Stimulated activated CD4-positive, alpha-beta T cell treated with anti-CD3 and anti-CD28 coated beads, Interleukin-2, amount 100 ng/mL, for 24 hours (primary cell): Measurements from ENCODE around the gene SMOC2.
"Not testable (repeated sequence)": the region's sequence is repeated elsewhere in the genome, so short reads cannot be mapped to it uniquely, and the experiment has no call there.

Source experiments
- DNase-seq, 2 donors: peaks; one replicate each; pipeline ENCODE4 v3.0.0-alpha.2; 2020

The SMOC2 gene

DNA sequence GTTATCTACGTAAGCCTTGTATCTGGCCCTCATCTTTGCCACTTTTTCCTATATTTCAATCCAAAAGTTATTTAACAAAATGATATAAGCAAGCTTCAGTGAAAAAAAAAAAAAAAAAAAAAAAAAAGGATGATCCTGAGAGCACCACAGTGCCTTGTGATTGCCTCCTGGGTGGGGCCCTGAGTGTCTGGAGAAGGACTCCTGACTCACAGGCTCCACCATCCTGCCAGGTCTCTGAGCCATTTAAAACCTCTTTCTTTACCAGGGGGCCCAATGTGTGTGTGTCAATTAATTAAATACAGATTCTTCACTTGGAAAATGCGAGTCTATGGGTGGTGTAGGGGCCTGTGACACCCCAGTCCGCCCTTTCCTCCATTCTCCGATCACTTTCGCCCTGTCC lies 105.2 kb downstream of the SMOC2 start:
- no peak for DNase-seq

DNA sequence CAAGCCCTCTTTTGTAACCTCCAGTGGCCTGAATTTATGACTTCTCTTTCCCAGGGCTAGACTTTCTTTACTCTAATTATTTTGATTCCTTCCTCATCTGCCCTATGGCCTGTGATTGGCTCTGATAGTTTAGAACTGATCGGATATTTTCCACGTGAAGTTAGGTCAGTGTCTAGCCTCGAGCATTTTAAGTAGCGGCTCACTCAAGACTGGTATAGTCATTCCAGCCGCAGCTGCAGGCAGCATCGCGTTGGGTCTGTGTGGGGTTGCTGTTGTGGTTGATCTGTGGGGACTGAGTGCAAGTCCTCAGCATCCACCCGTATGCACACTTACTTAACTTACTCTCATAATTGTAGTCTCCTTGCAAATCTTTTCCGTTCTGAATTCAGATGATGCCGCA lies 105.7 kb downstream of the SMOC2 start:
- no peak for DNase-seq

DNA sequence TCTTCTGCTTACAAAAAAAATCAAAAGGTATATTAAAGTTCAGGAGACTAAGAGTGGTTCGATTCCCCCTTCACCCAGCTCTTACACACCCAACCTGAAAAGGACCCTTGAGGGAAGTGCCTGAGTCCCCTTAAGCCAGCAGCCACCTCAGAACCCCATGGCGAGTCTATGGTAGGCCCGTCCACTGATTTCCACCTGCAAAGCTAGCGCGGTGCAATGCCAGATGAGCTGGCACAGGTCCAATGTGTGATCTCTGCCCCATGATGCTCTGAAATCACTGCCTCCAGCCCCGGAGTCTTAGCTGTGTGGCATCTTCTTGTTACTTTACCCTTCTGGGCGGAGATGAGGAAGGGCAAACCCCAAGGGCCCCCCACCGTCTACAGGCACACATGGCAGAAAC lies 109.3 kb downstream of the SMOC2 start:
- DNase-seq = no peak

DNA sequence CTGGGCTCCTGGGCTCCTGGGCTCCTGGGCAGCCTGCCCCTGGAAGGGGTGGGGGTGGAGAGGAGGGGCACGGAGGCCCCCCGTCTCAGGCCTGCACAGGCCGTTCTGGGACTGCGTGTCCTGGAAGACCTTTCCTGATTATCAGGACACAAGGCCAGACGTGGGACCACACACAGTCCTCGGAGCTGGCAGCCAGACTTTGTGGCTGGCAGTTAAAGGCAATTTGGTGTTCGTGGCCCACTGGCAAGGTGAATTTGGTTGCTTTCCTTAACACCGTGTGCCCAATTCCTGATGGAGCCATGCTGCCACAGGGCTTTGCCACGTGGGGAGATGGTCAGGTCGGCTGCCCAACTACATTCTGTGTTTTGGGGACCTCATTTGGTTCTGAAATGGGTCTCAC lies 113.5 kb downstream of the SMOC2 start:
- DNase-seq = no peak

DNA sequence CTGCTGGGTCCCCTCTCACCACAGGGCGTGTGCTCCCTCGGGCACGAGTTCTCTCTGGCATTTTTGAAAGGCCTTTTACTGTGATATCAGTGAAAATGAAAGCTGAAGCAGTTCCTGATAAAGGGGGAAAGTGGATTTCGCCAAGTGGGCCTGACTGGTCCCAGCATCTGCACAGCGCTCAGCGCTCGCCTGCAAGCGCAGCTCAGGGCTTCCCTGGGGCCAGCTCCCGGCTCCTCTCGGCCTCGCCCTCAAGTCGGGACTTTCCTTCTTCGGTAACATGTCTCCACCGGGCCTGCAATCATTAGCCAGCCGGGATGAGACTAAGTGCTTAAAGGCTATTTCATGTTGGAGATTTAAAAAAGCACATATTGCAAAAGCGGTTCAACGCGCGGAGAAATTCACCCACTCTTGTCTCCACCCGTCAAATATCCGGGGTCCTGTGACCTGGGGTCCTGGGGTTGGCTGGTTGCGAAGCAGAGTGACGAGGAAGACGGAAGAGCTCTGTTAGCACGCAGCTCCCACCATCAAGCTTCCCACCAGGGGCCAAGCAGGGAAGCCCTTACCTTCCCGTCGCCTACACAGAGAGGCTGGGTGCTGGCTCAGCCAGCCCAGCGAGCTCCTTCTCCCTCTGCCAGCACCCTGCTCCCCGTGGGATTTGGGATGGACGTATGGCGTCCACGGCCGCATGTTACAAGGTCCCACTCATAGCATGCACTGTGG lies 114.1 kb downstream of the SMOC2 start:
- DNase-seq = no peak

DNA sequence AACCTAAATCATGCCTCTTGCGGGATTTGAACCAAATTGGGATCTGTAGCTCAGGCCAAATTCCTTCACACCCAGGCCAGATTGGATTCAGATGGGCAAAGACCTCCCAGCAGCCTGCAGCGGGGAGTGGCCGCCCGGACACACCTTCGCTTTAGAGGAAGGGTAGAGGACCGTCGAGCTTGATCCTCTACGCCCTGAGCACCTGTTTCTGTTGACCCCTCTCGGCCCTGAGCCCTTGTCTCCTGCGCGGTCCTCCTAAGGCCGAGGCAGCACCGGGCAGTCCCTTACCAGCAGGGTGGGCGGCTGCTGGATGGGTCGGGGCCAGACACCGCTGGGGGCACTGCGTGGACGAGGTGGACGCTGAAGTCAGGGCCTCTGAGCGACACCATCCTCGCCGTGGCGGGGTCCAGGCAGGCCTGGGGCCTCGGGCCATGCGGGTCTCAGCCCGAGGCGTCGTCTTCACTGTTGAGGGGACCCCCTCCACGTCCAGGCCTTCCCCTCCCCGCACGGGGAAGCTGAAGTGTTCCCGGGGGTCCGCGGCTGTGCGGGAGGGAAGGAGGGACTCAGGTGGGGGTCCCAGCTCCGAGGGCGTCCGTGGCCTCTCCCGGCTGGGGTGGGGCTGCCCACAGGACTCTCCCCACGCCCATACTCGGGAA lies 114.8 kb downstream of the SMOC2 start:
- no peak for DNase-seq

DNA sequence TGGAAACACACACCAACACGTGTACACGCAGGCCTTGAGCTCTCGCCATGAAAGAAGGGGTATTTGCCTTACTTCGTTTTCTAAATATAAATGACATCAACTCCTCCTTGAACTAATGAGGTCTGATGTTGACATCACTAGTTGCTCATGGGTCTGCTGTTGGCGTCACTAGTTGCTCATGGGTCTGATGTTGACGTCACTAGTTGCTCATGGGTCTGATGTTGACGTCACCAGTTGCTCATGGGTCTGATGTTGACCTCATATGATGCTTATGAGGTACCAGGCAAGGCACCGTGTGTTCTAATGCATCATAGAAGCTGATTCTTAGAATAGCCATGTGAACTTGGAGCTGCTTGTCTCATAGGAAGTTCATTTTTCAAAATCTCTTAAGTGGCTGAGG lies 116.5 kb downstream of the SMOC2 start:
- no peak for DNase-seq

DNA sequence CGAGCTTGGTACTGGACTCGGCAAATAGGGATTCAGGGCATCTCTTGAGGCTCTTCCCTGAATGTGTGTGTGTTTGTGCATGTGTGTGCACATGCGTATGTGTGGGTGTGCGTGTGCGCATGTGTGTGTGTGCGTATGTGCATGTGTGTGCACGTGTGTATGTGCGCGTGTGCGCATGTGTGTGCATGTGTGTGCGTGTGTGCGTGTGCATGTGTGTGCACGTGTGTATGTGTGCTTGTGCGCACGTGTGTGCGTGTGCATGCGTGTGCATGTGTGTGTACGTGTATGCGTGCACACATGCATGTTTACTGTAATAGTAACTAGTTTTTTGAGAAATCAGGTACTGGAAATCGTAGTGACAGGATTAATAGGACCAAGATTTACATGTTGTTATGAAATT lies 117.7 kb downstream of the SMOC2 start:
- DNase-seq = no peak

- DNase-seq = no peak
Observed at GRCh38 chr6:168559574-168560098, 118.7 kb downstream of the SMOC2 start.

- no peak for DNase-seq
Observed at GRCh38 chr6:168560126-168560525, 119.1 kb downstream of the SMOC2 start.

- no peak for DNase-seq
Observed at GRCh38 chr6:168562576-168563151, 121.7 kb downstream of the SMOC2 start.

DNA sequence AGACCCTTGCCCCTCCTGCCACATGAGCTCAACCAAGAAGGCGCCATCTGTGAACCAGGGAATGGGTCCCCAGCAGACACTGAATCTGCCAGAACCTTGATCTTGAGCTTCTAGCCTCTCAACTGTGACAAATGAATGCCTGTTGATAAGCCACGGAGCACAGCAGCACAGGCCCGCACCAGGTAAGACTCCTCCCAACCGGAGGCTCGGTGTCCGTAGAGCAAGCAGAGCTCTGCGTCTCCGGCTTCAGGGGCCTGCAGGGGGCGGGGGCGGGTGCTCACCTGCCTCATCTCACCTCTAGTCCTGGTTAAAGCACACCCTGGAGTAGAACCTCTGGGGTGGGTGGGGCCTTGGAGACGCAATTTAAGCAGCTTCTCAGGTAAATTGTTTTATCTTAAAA lies 122.7 kb downstream of the SMOC2 start:
- no peak for DNase-seq

DNA sequence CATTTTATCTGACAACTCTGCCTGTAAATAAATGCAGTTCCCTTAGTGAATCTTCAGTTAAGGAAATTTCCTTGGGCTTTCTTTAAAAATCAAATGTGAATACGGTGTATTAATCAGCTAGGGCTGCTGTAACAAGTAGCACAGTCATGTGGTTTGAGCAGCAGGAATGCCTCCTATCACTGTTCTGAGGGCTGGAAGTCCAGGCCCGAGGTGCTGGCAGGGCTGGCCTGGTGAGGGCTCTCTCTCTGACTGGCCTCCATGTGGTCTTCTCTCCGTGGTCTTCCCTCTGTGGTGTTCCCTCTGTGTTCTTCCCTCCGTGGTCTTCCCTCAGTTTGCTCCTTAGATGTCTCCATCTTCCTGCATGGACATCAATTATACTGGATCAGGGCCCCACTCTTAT lies 124.1 kb downstream of the SMOC2 start:
- no peak for DNase-seq

DNA sequence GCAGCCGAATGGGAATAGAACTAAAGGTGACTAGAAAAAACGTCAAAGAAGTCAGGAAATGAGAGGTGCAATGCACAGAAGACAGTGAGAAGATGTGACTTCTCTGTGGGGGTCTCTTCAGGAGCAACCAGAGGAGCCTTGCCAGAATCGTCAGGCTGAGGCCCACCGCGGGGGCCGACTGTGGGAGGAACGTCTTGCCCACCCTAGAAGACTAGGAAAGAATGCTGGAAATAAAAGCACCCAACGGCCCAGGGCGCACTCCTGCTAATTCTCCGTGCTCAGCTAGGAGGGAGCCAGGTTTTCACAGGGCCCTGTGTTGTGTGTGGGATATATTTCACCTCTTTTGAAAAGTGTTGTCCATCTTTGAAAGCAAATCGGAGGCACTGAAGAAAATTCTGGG lies 129.2 kb downstream of the SMOC2 start:
- DNase-seq = no peak

DNA sequence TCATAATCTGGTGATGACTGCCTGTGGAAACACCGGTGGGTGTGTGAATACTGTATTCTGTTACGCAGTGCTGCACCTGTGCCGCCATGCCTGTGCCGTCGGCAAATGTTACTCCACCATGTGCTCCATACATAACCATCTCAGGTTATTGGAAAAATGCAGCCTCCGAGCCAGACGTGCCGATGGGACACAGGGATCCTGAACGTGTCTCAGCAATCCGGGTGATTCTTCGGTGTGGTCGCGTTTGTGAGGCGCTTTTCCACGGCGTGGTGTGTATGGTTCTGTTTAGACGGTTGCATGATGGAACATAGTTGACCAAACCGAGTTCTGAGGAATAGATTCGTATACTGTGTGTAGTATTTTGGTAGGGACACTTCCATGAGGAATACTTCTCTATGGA lies 130.3 kb downstream of the SMOC2 start:
- DNase-seq = no peak

DNA sequence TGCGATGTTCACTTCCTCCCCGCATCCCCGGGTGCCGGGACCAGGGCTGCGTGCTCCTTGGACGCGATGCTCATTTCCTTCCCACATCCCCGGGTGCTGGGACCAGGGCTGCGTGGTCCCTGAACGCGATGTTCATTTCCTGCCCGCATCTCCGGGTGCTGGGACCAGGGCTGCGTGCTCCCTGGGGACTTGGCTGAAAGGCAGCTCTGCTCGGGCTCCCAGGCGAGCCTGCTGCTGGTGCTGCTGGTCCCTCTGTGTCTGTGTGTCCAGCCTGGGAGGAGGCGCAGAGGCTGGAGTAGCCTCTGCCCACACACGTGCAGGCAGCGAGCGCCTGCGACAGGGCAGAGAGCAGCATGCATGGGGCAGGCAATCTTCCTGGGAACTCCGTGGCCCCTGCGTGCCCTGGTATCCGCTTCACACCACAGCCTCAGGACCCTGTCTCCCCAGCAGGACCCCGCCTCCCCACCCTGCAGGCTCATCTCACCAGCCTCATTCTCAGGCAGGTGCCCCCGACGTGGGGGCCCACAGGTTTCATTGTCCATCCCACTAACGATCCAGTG lies 132.4 kb downstream of the SMOC2 start:
- not testable (repeated sequence) for DNase-seq

GRCh38 chr6:168574075-168574698 lies 133.2 kb downstream of the SMOC2 start:
- no peak for DNase-seq

GRCh38 chr6:168574699-168575195 lies 133.8 kb downstream of the SMOC2 start:
- DNase-seq = no peak

DNA sequence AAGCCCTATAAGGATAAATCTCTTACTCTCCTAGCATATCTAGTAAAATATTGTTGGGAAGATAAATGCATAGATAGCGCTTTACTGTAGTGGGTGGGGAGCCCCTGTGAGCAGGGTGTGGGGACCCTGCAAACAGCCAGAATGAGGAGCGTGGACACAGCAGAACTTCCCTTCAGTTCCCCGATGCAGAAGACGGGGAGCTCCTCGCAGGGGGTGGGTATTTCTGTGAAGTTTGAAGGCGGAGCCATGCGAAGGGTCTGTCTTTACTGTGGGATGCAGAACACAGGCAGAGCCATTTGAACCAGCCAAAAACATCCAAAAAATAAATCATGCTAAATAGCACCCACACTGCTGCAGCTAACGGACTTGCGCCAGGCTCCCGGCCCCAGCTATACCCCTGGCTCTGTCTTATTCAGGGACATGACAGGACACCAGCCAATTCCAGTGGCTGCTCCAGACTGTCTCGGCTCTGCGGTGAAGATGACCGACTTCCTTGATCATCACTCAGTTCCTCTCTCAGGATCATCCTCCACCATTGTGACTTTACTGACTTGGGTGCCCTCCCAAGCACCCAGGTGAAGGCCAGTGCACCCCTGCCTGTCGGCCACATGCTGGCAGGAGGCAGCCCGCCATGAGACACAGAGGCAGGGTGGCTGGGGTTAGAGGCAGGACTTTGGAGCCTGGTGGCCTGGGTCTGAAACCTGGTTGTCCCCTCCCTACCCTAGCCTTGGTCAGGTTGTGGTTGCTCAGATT lies 134.5 kb downstream of the SMOC2 start:
- no peak for DNase-seq

GRCh38 chr6:168576388-168576787 lies 135.4 kb downstream of the SMOC2 start:
- DNase-seq = no peak

DNA sequence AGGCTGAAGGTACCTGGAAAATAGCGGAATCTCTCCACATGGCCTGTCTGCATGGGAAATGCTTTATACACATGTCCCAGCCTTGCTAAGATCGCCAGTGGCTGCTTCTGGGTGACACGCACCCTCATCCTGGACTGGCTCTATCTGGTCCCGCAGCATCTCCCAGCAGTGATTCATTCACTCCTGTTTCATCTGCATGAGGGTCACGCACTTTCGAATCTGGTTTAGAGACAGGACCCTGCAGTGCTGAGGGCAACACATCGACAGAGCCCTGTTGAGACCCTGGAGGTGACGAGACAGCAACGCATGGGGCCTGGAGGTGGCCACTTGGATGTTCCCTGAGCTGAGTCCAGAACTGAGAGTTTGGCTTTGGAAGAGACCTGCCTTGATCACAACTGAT lies 136.5 kb downstream of the SMOC2 start:
- DNase-seq = no peak

DNA sequence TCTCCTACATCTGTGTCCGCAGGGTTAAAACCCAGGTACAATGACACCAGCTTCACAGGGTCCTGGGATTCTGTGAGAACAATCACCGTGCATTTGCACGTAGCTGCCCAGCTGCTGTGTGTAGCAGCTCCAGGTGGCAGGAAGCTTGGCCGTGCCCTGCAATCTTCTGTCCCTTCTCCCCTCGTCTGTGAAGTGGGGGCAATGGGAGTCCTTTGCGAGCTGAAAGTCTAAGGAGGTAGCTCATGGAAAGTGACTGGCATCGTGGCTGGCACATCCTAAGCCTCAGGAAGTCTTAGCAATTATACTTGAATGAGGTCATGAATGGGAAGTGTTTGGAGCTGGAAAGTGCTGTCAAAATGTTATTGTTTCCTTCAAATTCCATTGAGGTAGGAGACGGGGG lies 137.1 kb downstream of the SMOC2 start:
- DNase-seq = no peak

DNA sequence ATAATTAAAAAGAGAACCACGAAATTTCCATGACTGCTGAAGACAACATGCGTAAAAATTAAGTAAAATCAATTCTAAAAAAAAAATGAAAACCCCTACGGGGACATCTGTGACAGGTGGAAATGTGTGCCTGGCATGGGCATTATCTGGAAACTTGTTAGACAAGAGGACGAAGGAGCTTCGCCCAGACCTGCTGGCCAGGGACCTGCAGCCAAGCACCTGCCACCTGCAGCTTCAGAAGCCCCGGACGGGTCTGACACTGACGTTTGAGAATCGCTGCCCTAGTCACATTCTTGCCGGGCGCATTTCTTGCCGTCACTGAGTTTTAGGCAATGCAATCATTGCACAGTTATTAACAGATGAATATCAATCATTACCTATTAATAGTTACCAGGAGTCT lies 140.3 kb downstream of the SMOC2 start:
- no peak for DNase-seq
